DMS53 treated with DMSO at 0.1 percent for 48 hours (cell line): Measurements from ENCODE around the gene SCN5A.

Experiments used
- DNase-seq: peaks from one replicate; lab custom pipeline; 2025; ENCODE audit not compliant: unreplicated experiment; lab: John Stamatoyannopoulos, UW

Gene SCN5A

DNA sequence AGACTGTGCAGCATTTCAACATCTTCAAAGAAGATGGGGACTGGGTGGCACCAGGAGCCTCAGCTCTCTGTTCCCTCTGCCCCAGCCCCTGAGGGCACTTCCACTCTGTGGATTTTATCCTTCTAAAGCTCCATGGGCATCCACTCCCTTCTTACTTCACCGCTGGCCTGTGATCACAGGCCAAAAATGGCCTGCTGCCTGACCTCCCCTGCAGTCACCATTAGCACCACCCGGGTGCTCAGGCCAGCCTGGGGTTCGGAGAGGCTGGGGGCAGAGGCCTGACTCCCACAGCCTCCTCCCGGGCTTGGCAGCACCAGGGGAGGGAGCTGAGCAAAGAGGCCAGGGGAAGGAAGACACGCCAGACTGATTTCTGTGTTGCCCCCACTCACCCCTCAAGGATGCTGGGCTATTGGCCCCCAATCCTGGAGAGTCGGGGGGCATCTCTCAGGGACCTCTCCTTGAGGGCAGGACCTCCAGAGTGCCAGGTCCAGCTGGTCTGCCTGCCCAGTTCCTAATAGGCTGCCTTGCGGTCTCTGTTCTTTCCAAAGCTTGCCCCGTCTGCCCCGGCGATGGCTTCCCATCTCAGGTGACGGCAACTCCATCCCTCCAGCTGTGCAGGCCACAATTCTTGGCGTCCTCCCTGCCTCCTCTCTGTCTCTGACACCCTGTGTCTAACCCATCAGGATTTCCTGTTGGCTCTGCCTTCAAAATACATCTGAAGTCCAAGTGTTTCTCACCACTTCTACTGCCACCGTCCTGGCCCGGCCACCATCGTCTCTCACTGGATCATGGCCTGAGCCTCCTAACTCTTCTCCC is 86.2 kb downstream of the SCN5A start:
- DNase-seq, result no peak

- no peak for DNase-seq
Observed at GRCh38 chr3:38562467-38562925, 87.0 kb downstream of the SCN5A start.

GRCh38 chr3:38561746-38562466 is 87.6 kb downstream of the SCN5A start:
- DNase-seq, result no peak

- no peak for DNase-seq
Observed at GRCh38 chr3:38560996-38561717, 88.3 kb downstream of the SCN5A start.

GRCh38 chr3:38560284-38560683 is 89.2 kb downstream of the SCN5A start:
- no peak for DNase-seq

DNA sequence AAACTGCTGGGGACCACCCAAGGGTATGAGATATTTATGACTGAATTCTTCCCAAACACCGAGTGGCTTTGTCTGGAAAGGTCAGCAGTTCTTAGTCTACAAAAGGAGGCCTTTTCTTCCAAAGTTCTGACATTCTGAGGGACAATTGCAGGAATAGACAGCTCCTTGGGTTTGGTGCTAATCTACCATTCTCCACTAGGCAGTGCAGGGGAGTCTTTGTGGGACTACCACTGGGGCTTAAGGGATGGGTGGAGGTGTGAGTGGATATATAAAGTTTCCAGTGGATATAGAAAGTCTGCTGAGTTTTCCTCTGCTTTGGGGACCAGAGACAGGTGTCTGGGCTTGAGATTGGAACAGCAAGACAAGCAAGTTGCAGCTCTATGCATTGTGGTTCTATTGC is 90.6 kb downstream of the SCN5A start:
- no peak for DNase-seq

DNA sequence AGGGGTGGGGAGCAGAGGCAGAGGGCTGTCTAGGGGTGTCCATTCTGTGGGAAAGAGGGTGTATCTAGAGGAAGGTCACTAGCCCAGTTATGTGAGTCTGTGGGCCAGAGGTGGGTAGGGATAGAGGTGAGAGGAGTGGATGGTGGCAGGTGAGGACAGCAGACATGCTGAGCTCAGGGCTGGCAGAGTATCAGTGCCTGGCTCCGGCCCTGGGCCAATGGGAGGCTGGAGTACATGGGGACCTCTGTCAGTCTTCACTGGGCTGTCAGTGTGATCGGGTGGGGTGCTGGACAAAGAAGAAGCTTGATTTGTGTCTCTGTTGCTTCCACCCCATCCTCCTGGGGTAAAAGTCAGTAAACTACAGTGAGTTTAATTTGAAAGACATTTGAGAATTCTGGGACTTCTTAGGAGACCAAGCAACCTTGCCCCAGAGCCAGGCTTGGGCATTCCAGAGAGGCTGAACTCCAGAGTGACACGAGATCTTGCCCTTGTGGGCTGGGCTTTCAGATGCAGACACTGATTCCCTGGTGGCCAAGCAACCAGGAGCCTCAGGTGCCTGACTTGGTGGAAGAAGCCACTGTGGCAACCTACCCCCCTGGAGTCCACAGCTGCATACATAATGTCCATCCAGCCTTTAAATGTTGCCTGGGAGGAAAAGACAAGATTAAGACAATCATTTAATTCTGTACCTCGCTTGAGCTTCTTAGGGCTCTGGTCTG is 92.7 kb downstream of the SCN5A start:
- no peak for DNase-seq

DNA sequence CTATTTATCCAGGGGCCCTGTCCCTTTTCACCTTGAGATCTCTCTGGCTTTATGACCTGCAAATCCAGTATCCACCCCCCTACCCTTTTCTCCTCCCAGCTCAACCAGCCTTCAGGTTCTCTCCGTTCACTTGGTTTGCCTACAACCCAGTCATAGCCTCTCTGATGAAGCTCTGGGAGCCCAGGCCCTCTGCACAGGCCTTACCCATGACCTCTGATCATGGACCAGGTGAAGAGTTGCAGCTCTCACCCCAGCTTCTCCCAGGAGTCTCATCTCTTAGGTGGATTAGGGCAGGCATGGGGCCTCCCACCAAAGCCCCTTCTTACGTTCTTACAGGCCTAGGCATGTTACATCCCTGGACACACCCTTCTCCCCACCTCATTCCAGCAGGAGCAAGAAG is 93.6 kb downstream of the SCN5A start:
- no peak for DNase-seq

DNA sequence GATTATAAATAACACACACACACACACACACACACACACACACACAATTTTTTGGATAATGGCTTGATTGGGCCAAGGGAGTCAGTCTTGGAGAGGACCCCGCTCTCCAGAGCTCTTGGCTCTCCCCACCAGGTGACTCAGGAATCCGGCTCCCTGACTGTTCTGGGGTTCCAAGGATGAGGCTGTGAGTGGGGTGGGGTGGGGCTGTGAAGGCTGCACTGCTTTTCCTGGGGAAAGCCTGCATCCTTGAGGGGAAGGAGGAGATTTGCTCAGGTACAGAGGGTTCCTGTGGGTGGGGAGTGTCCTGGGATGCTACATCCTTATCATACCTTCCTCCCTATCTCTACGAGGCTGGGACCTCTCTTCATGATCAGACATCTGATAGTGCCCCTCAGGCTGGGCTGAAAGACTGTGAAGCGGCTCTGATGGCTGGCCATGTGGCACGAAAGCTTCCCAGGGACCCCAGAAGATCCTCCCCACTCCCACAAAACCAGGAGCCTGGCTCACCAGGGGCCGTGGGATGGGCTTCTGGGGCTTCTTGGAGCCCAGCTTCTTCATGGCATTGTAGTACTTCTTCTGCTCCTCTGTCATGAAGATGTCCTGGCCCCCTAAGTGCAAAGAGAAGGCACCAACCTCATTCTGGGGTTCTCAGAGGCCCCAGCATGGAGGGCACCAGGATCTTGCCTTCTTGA is 94.2 kb downstream of the SCN5A start:
- no peak for DNase-seq

DNA sequence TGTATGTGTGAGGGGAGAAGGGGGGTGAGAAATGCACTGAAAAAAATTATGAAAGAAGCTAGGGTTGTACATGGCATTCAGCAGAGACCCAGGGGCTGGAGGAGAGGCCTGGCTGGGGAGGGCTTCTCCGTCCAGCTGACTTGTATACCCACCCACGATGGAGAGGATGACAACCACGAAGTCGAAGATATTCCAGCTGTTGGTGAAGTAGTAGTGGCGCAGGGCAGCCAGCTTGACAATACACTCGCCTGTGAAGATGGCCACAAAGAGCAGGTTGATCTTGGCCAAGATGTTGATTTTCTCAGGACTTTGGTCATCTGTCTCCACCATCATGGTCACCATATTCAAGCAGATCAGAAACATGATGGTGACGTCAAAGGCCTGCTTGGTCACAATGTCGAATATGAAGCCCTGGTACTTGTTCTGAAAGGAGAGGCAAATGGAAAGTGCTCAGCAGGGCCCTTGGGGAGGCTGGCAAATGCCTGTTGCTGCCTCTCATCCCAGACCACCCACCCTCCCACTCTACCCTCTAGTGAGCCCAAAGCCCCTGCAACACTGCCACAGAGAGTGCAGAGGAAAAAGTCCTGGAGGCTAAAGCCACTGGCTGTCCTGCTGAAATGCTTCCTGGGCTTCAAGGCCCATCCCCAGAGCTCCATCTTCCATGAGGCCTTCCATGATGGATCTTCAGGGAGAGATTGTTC is 95.2 kb downstream of the SCN5A start:
- no peak for DNase-seq

DNA sequence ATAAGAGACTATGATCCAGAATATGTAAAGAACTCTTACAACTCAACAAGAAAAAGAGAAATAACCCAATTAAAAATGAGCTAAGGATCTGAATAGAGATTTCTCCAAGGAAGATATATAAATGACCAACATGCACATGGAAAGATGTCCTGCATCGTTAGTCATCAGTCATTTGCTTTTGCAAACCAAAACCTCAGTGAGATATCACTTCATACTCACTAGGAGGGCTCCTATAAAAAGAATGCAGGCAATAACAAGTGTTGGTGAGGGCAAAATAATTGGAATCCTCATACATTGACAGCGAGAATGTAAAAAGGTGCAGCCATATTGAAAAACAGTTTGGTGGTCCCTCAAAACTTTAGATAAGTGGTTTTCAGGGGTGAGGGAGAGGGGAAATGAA is 96.4 kb downstream of the SCN5A start:
- no peak for DNase-seq

DNA sequence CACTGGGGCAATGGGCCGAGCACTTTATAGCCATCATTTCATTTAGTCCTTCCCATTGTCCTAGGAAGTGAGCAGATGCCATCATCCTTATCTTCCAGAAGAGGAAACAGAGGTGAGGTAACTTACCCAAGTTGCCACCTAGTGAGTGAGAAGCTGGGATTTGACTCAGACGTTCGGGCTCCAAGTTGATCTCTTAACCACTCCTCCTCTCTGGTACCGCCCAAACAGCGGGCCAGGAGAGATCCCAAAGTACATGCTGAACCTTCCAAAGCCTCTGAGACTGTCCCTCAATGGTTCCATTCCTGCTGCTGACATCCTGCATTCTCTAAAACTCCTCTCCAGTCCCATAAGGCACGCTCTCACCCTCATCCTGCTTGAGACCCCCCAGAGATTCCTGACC is 97.1 kb downstream of the SCN5A start:
- DNase-seq, result no peak

- no peak for DNase-seq
Observed at GRCh38 chr3:38551026-38551832, 98.3 kb downstream of the SCN5A start.

DNA sequence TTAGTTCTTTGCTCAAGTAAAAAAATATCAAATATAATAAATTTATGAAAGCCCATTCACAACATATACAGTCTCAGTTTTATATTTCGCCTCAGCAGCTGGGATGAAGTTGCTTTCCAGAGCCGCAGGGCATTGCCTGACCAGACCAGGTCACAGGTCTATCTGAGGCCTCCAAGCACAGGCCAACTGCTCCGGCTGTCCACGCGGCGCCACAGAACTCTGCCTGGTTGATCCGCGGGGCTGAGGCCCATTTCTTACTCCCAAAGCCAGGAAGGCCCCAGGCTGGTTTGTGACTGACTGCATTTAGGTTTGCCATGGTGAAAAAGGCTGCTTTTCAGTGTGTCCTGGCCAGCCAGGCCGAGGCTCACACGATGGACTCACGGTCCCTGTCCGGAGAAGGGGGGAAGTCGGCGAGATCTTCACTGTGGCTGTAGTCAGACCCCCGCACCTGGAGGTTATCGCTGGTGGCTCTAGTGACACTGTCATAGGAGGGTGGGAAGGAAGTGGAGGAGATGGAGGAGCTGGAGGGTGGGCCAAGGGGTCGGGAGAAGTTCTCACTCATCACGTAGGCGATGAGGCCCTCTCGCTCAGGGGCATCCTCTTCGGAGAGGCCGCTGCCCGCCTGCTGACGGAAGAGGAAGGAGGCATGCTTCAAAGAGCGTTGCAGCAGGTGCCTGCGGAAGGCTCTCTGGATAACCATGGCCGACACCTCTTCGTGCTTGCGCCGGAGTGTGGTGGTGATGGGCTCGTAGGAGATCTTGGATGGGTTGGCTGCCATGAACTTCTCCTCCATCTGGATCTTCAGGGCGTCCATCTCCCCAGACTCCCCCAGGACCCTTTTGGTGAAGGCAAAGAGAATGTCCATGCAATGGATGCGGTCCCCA is 99.3 kb downstream of the SCN5A start:
- DNase-seq, result no peak

DNA sequence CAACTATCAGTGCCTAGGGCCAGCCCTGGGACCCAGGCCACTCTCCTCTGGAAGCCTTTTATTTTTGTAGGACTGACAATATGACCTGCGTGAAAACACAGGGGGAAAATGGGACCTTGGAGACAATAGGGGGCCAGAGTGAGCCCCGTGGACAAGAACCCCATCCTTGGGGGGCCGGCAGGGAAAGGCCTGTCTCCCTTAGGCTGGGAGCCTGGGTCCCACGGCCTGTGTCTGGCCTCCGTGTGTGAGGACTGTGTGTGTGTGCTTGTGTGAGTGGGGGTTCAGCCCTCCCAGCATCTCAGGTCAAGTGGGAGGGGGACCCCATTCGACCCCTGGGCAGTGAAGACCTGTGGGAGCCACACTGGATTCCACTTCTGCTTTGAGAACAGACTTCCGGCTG is 100.0 kb downstream of the SCN5A start:
- no peak for DNase-seq

- no peak for DNase-seq
Observed at GRCh38 chr3:38549082-38549481, 100.4 kb downstream of the SCN5A start.

DNA sequence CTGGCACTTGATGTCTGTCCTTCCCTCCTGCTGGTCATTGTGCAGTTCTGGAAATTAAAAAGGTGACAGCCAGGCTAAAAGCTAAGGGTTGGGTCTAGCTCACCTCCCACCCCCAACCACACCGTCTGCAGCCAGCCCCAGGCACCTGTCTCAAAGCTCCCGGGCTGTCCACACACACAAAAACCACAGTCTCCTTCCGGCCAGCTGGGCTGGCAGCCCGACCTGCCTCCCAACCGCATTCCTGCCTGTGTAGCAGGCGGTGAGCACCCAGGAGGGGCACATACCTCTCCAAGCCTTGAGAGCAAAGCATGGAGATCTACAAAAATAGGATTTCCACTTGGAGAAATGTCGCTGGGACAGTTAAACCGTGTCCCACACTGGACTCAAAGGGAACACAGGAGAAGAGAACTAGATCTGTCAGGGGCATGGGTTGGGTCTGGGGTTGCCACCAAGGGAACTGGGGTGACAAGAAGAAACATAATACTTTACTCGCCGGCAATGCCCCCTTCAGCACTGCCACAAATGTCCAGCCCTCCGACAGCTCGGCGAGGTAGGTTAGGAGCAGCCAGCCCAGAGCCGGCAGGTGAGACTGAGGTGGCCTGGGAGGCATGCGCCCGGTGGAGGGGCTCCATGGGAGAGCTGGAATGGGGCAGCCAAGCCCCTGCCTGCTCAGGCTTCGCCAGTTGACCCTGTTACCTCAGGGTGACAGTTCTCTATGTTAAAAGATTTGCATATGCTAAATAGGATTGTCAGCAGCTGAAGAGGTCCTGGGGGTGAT is 101.1 kb downstream of the SCN5A start:
- DNase-seq, result no peak
